ENCODE measurements around the gene PRG3. TPM values are rescaled to one million over a fixed set of nuclear protein-coding genes. Genes with fewer than 3 reads are reported as not detected.

The PRG3 gene
- total and polyA plus RNA-seq, 2 of the 13 experiments (the other 11 are each of a cell fraction or from before 2014, with no cell fraction given) = not detected

GRCh38 chr11:57349491-57350274 lies 31.3 kb downstream of the PRG3 start (continued):
- TF ChIP-seq ZNF670 (CRISPR knock-in tag; IDR thresholded peaks at IDR 0.05; ENCODE audit: borderline replicate concordance) = no peak
- TF ChIP-seq FOXK2 (IDR thresholded peaks at IDR 0.05) = no peak
- no peak for TF ChIP-seq ZFP36 (IDR thresholded peaks at IDR 0.05; ENCODE audit: borderline replicate concordance, low read depth, low read length, partially characterized antibody)
- no peak for TF ChIP-seq RBFOX2 (IDR thresholded peaks at IDR 0.05; ENCODE audit: low read depth, low read length)
- peak; percentile 31 for TF ChIP-seq YY1 (IDR thresholded peaks at IDR 0.05; ENCODE audit: insufficient read depth, insufficient replicate concordance, low read depth, low read length)
- no peak for TF ChIP-seq ZNF354B (CRISPR knock-in tag; IDR thresholded peaks at IDR 0.05)
- TF ChIP-seq HNRNPL (IDR thresholded peaks at IDR 0.05; ENCODE audit: low read depth, low read length) = no peak
- TF ChIP-seq EP300 (IDR thresholded peaks at IDR 0.05; ENCODE audit: low read depth in 2 of 2, low read length in 2 of 2) = no peak; a peak in 1 of 4 replicates
- TF ChIP-seq EP300 (CRISPR knock-in tag; IDR thresholded peaks at IDR 0.05; ENCODE audit: borderline replicate concordance) = no peak
- no peak for TF ChIP-seq ZNF382 (CRISPR knock-in tag; IDR thresholded peaks at IDR 0.05; ENCODE audit: borderline replicate concordance)
- TF ChIP-seq GATAD2A (CRISPR knock-in tag; IDR thresholded peaks at IDR 0.05) = peak; percentile 23; the same call in 1 of the 2 replicates
- no peak for TF ChIP-seq HHEX (CRISPR knock-in tag; IDR thresholded peaks at IDR 0.05)
- TF ChIP-seq TMF1 (CRISPR knock-in tag; IDR thresholded peaks at IDR 0.05; ENCODE audit: low read depth) = no peak
- no peak for TF ChIP-seq ZNF256 (CRISPR knock-in tag; conservative IDR thresholded peaks at IDR 0.05)
- TF ChIP-seq ZBTB38 (CRISPR knock-in tag; IDR thresholded peaks at IDR 0.05) = 0 out of 2 replicates have a peak, but pooled peaks have one; percentile 49
- TF ChIP-seq BCL6 (CRISPR knock-in tag; IDR thresholded peaks at IDR 0.05) = no peak
- TF ChIP-seq SALL2 (CRISPR knock-in tag; IDR thresholded peaks at IDR 0.05) = no peak
- no peak for TF ChIP-seq ZNF737 (CRISPR knock-in tag; IDR thresholded peaks at IDR 0.05; ENCODE audit: borderline replicate concordance)
- no peak for TF ChIP-seq USF2 (IDR thresholded peaks at IDR 0.05; ENCODE audit: low read depth, low read length)
- no peak for TF ChIP-seq USF2 (CRISPR knock-in tag; IDR thresholded peaks at IDR 0.05; ENCODE audit: borderline replicate concordance)
- TF ChIP-seq JARID2 (CRISPR knock-in tag; IDR thresholded peaks at IDR 0.05; ENCODE audit: insufficient replicate concordance) = no peak
- TF ChIP-seq SP5 (CRISPR knock-in tag; IDR thresholded peaks at IDR 0.05; ENCODE audit: borderline replicate concordance, low read depth) = peak; percentile 61; the same call in 1 of the 2 replicates
- TF ChIP-seq BATF2 (CRISPR knock-in tag; IDR thresholded peaks at IDR 0.05) = no peak
- TF ChIP-seq ARID4A (CRISPR knock-in tag; IDR thresholded peaks at IDR 0.05; ENCODE audit: borderline replicate concordance) = peak; percentile 50; the same call in 1 of the 2 replicates
- no peak for TF ChIP-seq ZNF136 (CRISPR knock-in tag; IDR thresholded peaks at IDR 0.05; ENCODE audit: low read depth)

All from HepG2 (cell line).